ENCODE data around the gene KDM2A. TPM values are rescaled to one million over a fixed set of nuclear protein-coding genes. Genes with fewer than 3 reads are reported as not detected.
"Not testable (repeated sequence)": the region's sequence is repeated elsewhere in the genome, so short reads cannot be mapped to it uniquely, and the experiment has no call there.

The KDM2A gene
- polyA plus RNA-seq, 4 donors = 72.3 to 82.1 (median 75.9) TPM

DNA sequence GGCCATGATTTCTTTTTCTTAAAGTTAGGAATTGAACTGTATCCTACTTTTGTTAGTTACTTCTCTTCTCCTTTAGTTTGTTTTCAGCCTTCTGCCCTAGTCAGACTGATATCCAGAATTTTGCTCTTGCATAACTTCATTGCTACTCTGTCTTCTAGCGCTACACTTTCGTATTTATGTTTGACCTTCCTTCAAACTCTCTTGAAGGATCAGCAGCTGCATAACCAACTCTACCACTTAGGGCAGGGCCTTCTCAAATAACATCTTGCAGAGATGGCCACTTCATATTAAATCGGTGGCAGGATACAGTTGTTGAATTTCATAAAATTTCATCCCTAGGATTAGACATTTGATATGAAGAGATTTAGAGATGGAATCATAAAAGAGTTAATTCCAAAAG is 43.9 kb downstream of the KDM2A start:
- DNase-seq (ENCODE audit: low read depth in 4 of 4, low spot score in 3 of 4) = no peak

- no peak for DNase-seq (ENCODE audit: low read depth in 4 of 4, low spot score in 3 of 4)
Measured at GRCh38 chr11:67165623-67166022, 46.6 kb downstream of the KDM2A start.

GRCh38 chr11:67167091-67167490 is 48.0 kb downstream of the KDM2A start:
- no peak for DNase-seq (ENCODE audit: low read depth in 4 of 4, low spot score in 3 of 4)

GRCh38 chr11:67167719-67168118 is 48.7 kb downstream of the KDM2A start:
- DNase-seq (ENCODE audit: low read depth in 4 of 4, low spot score in 3 of 4) = no peak

DNA sequence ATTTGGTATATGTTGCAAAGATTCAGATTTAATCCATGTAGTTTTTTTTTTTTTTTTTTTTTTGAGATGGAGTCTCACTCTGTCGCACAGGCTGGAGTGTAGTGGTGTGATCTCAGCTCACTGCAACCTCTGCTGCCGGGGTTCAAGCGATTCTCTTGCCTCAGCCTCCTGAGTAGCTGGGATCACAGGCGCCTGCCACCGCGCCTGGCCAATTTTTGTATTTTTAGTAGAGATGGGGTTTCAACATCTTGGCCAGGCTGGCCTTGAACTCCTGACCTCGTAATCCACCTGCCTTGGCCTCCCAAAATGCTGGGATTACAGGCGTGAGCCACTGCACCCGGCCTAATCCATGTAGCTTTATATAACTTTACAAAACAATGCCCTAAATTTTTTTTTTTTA is 49.8 kb downstream of the KDM2A start:
- not testable (repeated sequence) for DNase-seq (ENCODE audit: low read depth in 4 of 4, low spot score in 3 of 4)

GRCh38 chr11:67174311-67174710 is 55.2 kb downstream of the KDM2A start:
- DNase-seq (ENCODE audit: low read depth in 4 of 4, low spot score in 3 of 4) = no peak

DNA sequence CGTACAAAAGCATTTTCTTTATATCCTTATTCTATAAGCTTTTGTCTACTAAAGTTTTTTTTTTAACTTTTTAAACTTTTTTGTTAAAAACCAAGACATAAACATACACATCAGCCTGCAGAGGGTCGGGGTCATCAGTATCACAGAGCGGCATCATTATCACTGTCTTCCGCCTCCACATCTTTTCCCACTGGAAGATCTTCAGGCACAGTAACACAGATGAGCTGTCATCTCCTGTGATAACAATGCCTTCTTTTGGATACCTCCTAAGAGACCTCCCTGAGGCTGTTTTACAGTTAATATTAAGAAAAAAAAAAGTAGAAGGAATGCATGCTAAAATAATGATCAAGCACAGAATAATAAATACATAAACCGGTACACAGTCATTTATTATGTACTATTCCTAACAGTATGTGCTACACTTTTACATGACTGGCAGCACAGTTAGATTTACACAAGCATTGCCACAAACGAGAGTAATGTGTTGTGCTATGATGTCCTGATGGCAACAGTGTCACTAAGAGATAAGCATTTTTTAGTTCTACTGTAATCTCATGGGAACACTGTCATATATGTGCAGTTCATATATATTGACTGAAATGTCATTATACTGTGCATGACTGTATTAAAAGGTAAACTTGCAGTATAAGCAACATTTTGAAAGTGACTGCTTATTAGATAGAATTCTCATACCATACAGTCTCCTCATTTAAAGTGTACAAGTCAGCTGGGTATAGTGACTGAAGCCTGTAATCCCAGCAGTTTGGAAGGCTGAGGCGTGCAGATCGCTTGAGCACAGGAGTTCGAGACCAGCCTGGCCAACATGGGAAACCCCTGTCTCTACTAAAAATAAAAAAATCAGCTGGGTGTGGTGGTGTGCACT is 58.6 kb downstream of the KDM2A start:
- no peak for DNase-seq (ENCODE audit: low read depth in 4 of 4, low spot score in 3 of 4)

DNA sequence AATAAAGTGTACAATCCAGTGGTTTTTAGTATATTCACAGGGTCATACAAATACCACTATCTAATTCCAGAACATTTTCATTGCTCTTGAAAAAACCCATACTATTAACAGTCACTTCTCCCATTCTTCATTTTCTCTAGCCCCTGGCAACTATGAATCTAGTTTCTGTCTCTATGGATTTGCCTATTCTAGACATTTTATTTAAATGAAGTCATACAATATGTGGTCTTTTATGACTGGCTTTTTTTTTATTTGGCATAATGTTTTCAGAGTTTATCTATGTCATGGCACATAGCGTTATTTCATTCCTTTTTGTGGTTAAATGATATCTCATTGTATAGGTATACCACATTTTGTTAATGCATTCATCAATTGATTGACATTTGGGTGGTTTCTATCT is 59.4 kb downstream of the KDM2A start:
- DNase-seq (ENCODE audit: low read depth in 4 of 4, low spot score in 3 of 4) = no peak

DNA sequence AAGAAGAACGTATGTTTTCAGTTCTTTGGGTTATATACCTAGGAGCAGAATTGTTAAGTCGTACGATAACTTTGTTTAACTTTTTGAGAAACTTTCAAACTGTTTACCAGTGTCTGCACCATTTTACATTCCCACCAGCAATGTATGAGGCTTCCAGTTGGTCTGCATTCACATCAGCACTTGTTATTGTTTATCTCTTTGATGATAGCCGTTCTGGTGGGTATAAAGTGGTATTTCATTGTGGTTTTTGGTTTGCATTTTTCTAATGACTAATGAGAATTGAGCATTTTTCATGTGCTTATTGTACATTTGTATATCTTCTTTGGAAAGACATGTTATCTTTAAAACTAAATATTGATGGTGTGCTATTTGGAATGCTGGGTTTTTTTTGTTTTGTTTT is 59.8 kb downstream of the KDM2A start:
- DNase-seq (ENCODE audit: low read depth in 4 of 4, low spot score in 3 of 4) = no peak

GRCh38 chr11:67179892-67180490 is 60.9 kb downstream of the KDM2A start:
- DNase-seq (ENCODE audit: low read depth in 4 of 4, low spot score in 3 of 4) = no peak

DNA sequence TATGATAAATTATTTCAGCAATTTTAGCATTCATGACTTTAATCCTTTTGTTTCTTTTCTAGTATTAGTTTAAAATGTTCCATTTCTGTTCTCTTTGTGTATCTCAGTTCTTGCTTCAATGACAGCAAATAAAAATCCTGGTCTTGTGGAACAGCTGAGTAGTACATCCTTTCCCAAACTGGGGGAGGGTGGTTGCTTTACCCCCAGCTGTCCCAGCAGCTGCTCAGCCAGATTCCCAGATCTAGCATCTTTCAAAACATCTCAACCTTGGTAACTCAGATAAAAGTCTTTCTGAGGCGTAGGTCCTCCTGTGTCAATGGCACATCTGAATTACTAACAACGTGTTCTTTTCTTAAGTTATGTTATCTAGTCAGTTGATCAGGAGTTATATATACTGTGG is 75.0 kb downstream of the KDM2A start:
- no peak for DNase-seq (ENCODE audit: low read depth in 4 of 4, low spot score in 3 of 4)

DNA sequence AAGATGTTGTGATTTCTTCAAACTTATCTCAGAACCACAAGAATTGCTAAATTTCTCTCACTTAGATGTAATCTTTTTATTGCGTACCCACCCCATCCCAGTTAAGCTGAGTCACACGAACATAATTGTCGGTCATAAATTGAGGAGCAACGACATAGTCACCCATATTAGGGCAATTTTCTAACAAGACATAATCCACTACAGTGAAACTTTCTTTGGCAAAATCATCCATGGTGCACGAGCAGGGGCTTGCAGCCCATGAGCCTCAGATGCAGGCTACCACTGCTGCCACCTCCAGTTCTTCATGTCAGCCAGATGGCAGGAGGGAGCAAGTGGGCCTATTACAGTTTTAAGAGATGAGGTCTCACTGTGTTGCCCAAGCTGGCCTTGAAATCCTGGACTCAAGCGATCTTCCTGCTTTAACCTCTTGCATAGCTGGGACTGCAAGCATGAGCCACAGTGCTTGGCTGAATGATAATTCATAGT is 77.0 kb downstream of the KDM2A start:
- no peak for DNase-seq (ENCODE audit: low read depth in 4 of 4, low spot score in 3 of 4)

- no peak for DNase-seq (ENCODE audit: low read depth in 4 of 4, low spot score in 3 of 4)
Measured at GRCh38 chr11:67197606-67198005, 78.5 kb downstream of the KDM2A start.

DNA sequence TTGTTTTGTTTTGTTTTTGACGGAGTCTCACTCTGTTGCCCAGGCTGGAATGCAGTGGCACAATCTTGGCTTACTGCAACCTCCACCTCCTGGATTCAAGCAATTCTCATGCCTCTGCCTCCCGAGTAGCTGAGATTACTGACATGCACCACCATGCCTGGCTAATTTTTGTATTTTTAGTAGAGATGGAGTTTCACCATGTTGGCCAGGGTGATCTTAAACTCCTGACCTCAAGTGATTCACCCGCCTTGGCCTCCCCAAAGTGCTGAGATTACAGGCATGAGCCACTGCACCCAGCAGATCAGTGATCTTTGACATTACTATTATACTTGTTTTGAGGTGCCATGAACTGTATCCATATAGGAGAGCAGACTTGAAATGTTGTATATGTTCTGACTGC is 79.7 kb downstream of the KDM2A start:
- DNase-seq (ENCODE audit: low read depth in 4 of 4, low spot score in 3 of 4) = not testable (repeated sequence)

- DNase-seq (ENCODE audit: low read depth in 4 of 4, low spot score in 3 of 4) = no peak
Measured at GRCh38 chr11:67199751-67200150, 80.7 kb downstream of the KDM2A start.

DNA sequence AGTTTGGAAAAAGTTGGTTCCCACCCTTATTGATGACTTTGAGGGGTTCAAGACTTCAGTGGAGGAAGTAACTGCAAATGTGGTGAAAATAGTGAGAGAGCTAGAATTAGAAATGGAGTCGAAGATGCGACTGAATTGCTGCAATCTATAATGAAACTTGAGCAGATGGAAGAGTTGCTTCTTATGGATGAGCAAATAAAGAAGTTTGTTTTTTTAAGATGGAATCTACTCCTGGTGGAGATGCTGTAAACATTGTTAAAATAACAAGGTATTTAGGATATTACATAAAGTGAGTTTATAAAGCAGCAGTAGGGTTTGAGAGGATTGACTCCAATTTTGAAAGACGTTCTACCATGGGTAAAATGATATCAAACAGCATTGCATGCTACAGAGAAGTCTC is 83.0 kb downstream of the KDM2A start:
- DNase-seq (ENCODE audit: low read depth in 4 of 4, low spot score in 3 of 4) = no peak

DNA sequence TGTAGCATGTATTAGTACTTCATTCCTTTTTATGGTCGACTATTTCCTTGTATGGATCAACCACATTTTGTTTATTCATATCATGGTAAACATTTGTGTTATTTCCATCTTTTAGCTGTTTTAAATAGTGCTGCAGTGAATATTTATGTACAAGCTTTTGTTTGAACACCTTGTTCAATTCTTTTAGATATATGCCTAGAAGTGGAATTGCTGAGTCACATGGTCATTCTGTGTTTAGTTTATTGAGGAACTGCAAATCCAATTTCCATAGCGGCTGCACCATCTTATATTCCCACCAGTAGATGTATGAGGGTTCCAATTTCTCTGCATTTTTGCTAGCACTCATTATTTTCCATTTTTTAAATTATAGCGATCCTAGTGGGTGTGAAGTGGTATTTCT is 85.8 kb downstream of the KDM2A start:
- DNase-seq (ENCODE audit: low read depth in 4 of 4, low spot score in 3 of 4) = no peak

DNA sequence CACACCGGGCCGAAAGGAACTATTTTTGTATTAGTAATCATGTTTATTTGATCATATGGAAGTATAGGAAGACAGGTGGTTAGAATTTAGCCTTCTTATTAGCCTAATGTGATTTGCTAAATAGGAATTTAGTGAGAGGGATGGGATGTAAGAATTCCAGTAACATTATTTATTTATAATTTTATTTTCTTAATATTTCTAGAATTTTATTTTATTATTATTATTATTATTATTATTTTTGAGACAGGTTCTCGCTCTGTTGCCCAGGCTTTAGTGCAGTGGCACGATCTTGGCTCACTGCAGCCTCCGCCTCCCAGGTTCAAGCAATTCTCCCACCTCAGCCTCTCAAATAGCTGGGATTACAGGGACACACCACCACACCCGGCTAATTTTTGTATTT is 90.2 kb downstream of the KDM2A start:
- not testable (repeated sequence) for DNase-seq (ENCODE audit: low read depth in 4 of 4, low spot score in 3 of 4)

DNA sequence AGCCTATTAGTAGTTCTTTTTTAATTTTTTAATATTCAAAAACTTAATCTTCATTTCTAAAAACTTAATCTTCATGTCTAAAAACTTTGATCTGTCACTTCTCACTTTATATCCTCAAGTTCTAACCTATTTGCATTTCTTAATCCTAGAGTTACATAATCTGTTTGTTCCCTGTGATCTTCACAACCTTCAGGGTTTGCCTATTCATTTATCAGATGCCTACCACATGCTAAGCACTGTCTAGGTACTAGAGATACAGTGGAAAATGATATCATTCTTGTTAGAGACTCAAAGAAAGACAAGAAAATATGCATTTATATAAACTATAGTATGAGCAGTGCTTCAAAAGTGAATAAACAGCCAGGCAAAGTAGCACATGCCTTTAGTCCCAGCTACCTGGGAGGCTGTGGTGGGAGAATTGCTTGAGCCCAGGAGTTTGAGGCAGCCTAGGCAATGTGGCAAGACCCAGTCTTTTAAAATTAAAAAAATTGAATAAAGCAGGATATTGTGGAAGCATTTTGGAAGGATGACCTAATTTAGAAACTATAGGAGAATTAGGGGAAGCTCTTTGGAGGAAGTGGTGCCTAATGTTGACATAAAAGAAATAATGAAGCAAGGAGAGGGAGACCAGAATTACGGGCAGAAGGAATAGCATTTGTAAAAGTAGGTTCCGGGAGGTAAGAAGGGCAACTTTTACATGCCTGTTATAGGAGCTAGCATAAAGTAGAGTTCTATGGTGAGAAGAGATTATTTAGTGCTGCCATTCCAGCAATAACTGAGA is 92.8 kb downstream of the KDM2A start:
- no peak for DNase-seq (ENCODE audit: low read depth in 4 of 4, low spot score in 3 of 4)

GRCh38 chr11:67213178-67213621 is 94.1 kb downstream of the KDM2A start:
- no peak for DNase-seq (ENCODE audit: low read depth in 4 of 4, low spot score in 3 of 4)

DNA sequence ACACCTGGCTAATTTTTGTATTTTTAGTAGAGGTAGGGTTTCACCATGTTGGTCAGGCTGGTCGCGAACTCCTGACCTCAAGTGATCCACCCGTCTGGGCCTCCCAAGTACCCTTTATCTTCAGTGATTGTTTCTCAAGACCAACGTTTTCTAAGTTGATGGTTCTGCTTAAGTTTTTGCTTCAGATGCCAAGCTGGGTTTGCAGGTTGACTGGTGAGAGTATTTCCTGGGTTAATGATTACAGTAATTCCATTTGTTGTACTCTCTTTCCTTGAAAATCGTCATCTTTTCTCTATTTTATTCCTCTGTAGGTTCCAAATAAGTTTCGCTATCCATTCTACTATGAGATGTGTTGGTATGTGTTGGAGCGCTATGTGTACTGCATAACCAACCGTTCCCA is 108.7 kb downstream of the KDM2A start:
- DNase-seq (ENCODE audit: low read depth in 4 of 4, low spot score in 3 of 4) = no peak

Measured in right renal pelvis (tissue), 4 donors.